MM.1S (cell line): ENCODE results near the gene OR10G6.
"Not testable (repeated sequence)": the region's sequence is repeated elsewhere in the genome, so short reads cannot be mapped to it uniquely, and the experiment has no call there.

Experiments used
- DNase-seq: peaks from one replicate; pipeline ENCODE4 v3.0.0-alpha.2; 2015
- H2AFZ ChIP-seq: fragments of 300-600 bp; sonication (generic); 2 replicates; pipeline ENCODE4 v1.6.0; 2016; ENCODE audit warnings: antibody characterized with exemption, low read length
- H3F3A ChIP-seq: fragments of 300-600 bp; sonication (generic); 2 replicates; pipeline ENCODE4 v1.6.1; 2016; ENCODE audit warnings: mild to moderate bottlenecking, antibody characterized with exemption, low read length, moderate library complexity, mixed read lengths; ENCODE audit not compliant: insufficient read depth
- H3K27ac ChIP-seq: fragments of 300-600 bp; sonication (generic); 2 replicates; pipeline ENCODE4 v1.5.1; 2016; ENCODE audit warnings: mild to moderate bottlenecking, low read length
- H3K27me3 ChIP-seq: fragments of 300-600 bp; sonication (generic); replicated peaks from 2 replicates; pipeline ENCODE4 v1.6.0; 2016; ENCODE audit warnings: low read length; ENCODE audit not compliant: insufficient read depth
- H3K36me3 ChIP-seq: fragments of 300-600 bp; sonication (generic); replicated peaks from 2 replicates; pipeline ENCODE4 v1.6.1; 2016; ENCODE audit warnings: mild to moderate bottlenecking, low read length, mixed read lengths; ENCODE audit not compliant: insufficient read depth
- H3K4me1 ChIP-seq: fragments of 300-600 bp; sonication (generic); 2 replicates; pipeline ENCODE4 v1.6.1; 2016; ENCODE audit warnings: low read length, mixed read lengths
- H3K4me2 ChIP-seq: fragments of 300-600 bp; sonication (generic); 2 replicates; pipeline ENCODE4 v1.6.0; 2016; ENCODE audit warnings: low read depth, low read length
- H3K4me3 ChIP-seq: fragments of 300-600 bp; sonication (generic); 2 replicates; pipeline ENCODE4 v1.5.1; 2016; ENCODE audit warnings: low read length, mixed read lengths
- H3K79me2 ChIP-seq: fragments of 300-600 bp; sonication (generic); 2 replicates; pipeline ENCODE4 v1.6.1; 2016; ENCODE audit warnings: mixed run types, low read length, mixed read lengths
- H3K9ac ChIP-seq: fragments of 300-600 bp; sonication (generic); 2 replicates; pipeline ENCODE4 v1.6.1; 2016; ENCODE audit warnings: low read length, mixed read lengths
- H3K9me2 ChIP-seq: fragments of 300-600 bp; sonication (generic); replicated peaks from 2 replicates; pipeline ENCODE4 v1.6.1; 2016; ENCODE audit warnings: mild to moderate bottlenecking, low read length, mixed read lengths; ENCODE audit not compliant: insufficient read depth
- H3K9me3 ChIP-seq: fragments of 300-600 bp; sonication (generic); replicated peaks from 2 replicates; pipeline ENCODE4 v1.6.1; 2016; ENCODE audit warnings: mild to moderate bottlenecking, low read length, mixed read lengths; ENCODE audit not compliant: insufficient read depth
- H4K20me1 ChIP-seq: fragments of 300-600 bp; sonication (generic); 2 replicates; pipeline ENCODE4 v1.6.1; 2016; ENCODE audit warnings: mild to moderate bottlenecking, low read length, moderate library complexity, mixed read lengths; ENCODE audit not compliant: insufficient read depth
- CTCF ChIP-seq: fragments of 300-600 bp; sonication (generic); IDR thresholded peaks from 2 replicates; pipeline ENCODE4 v1.5.1; 2016; ENCODE audit warnings: antibody characterized with exemption, low read length, mixed read lengths
- EZH2 ChIP-seq: fragments of 300-600 bp; sonication (generic); optimal IDR thresholded peaks from 2 replicates; pipeline ENCODE3; 2017; ENCODE audit warnings: low read depth, mild to moderate bottlenecking, antibody characterized with exemption, low read length, mixed read lengths
- EZH2phosphoT487 ChIP-seq: fragments of 300-600 bp; sonication (generic); IDR thresholded peaks from 2 replicates; pipeline ENCODE4 v1.6.1; 2018; ENCODE audit warnings: antibody characterized with exemption, low read length

Gene OR10G6

DNA sequence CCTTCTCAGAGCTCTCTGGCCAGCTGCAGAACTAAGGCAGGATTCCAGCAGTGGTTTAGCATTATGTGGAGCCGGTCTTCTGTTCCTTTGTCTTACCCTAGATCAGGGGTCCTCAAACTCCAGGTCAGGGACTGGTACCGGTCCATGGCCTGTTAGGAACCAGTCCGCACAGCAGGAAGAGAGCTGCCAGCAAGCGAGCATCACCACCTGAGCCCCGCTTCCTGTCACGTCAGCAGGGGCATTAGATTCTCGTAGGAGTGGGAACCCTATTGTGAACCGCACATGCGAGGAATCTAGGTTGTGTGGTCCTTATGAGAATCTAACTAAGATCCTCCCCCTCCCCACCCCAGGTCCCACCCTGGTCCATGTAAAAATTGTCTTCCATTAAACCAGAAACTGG is 44.6 kb upstream of the OR10G6 start:
- H3K9ac ChIP-seq: no peak overlapping the region
- no peak for DNase-seq
- no peak overlapping the region for H2AFZ ChIP-seq
- no peaks in the 10 kb centered on the region for H3K4me1 ChIP-seq
- H3K4me2 ChIP-seq: no peak overlapping the region
- H3K27me3 ChIP-seq: no peaks in the 10 kb centered on the region
- no peaks in the 10 kb centered on the region for H4K20me1 ChIP-seq
- H3K9me2 ChIP-seq: no peaks in the 10 kb centered on the region
- H3K27ac ChIP-seq: no peak overlapping the region
- no peak overlapping the region for H3K4me3 ChIP-seq
- no peaks in the 10 kb centered on the region for H3F3A ChIP-seq
- no peaks in the 10 kb centered on the region for H3K36me3 ChIP-seq
- no peak for TF ChIP-seq EZH2phosphoT487
- TF ChIP-seq EZH2: no peak
- no peak for TF ChIP-seq CTCF
- H3K9me3 ChIP-seq: no peaks in the 10 kb centered on the region
- no peaks in the 10 kb centered on the region for H3K79me2 ChIP-seq

DNA sequence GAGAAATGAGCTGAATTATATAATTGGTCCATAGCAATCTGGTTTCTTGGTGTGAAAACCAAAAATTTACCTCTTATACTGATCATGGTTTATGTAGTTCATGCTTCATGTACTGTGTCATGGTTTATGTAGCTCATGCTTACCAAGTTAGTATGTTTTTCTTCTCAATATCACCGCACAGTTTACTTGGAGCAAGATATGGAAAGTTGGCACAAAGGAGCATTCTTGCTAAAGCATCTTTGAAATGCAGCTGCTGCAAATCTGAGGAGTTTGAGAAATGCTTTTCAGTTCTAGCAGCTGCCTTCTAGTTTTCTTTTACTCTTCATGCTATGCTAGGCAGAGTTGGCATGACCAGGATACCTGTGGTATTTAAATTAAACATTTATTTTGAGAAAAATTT is 41.7 kb upstream of the OR10G6 start:
- no peak for TF ChIP-seq CTCF
- TF ChIP-seq EZH2phosphoT487: no peak
- no peak for TF ChIP-seq EZH2
- Histone ChIP-seq H3K9ac (no peak overlapping the region), H3K9me2 (no peaks in the 10 kb centered on the region), H3K36me3 (no peaks in the 10 kb centered on the region), H3K4me2 (no peak overlapping the region), H3F3A (no peaks in the 10 kb centered on the region), H3K4me1 (no peaks in the 10 kb centered on the region), H3K27ac (no peak overlapping the region), H2AFZ (no peak overlapping the region), H3K79me2 (no peaks in the 10 kb centered on the region), H3K4me3 (no peak overlapping the region), H3K27me3 (no peaks in the 10 kb centered on the region), H3K9me3 (no peaks in the 10 kb centered on the region), H4K20me1 (no peaks in the 10 kb centered on the region)
- DNase-seq: no peak

- H2AFZ ChIP-seq: no peak within 1 kb of the TSS
- no peak for DNase-seq
- H3K9me2 ChIP-seq: no peaks in the 10 kb centered on the region
- H3K27me3 ChIP-seq: no peaks in the 10 kb centered on the region
- no peaks in the 10 kb centered on the region for H3K9me3 ChIP-seq
- H3K4me3 ChIP-seq: no peak within 1 kb of the TSS
- no peaks in the 10 kb centered on the region for H4K20me1 ChIP-seq
- H3K4me1 ChIP-seq: no peaks in the 10 kb centered on the region
- no peaks in the 10 kb centered on the region for H3K79me2 ChIP-seq
- no peak within 1 kb of the TSS for H3K27ac ChIP-seq
- no peak within 1 kb of the TSS for H3K9ac ChIP-seq
- H3F3A ChIP-seq: no peaks in the 10 kb centered on the region
- H3K4me2 ChIP-seq: no peak within 1 kb of the TSS
- no peaks in the 10 kb centered on the region for H3K36me3 ChIP-seq
- TF ChIP-seq CTCF (no peak), EZH2phosphoT487 (no peak), EZH2 (no peak)
Measured at GRCh38 chr11:124026498-124026897, 31.5 kb upstream of the OR10G6 start, which contains the start of gene OR10G8. Gene OR10G8 (plus strand): TSS chr11:124026798. CDS start chr11:124029623, 2,825 bp downstream.

GRCh38 chr11:124015837-124016236 is 20.9 kb upstream of the OR10G6 start:
- not testable (repeated sequence) for DNase-seq, H3K9ac ChIP-seq, H3K36me3 ChIP-seq, H3K4me3 ChIP-seq, H2AFZ ChIP-seq, H3F3A ChIP-seq, H3K27ac ChIP-seq, H3K9me3 ChIP-seq, H3K9me2 ChIP-seq, H3K4me2 ChIP-seq, H4K20me1 ChIP-seq, H3K79me2 ChIP-seq, H3K27me3 ChIP-seq, H3K4me1 ChIP-seq
